NCI-H2107 treated with DMSO at 0.1 percent for 48 hours (cell line): ENCODE data around the gene MBNL1.

Experiments used
- DNase-seq: peaks from one replicate; lab custom pipeline; 2025; ENCODE audit not compliant: unreplicated experiment; lab: John Stamatoyannopoulos, UW

The MBNL1 gene

DNA sequence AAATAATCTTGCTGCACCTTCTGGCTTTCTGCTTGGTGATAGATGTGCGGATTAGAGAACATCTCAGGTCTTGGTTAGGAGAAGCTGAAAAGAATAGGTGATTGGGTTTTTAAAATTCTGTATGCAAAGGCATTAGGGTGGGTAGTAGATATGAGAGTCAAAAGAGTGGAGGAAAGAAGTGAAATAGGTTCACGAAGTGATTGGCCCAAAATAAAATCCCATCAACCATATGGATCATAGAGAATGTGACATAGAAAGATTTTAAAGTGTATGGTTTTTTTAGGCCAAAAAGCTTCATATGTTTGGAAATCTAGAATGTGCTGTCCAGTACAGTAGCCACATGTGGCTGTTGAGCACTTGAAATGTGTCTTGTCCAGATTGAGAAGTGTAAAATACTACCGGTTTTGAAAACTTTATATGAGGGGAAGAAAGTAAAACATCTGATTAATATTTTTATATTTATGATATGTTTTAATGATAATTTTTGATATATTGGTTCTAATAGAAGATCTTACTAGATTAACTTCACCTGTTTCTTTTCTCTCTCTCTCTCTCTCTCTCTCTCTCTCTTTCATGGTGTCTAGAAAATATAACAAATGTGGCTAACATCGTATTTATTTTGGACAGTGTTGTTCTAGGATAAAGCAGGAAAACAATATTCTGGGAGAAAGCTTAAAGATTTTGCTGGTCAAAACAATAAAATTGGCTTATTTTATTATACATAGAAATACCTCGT lies 2.9 kb downstream of the MBNL1 start:
- no peak for DNase-seq

- DNase-seq: no peak
Measured at GRCh38 chr3:152272771-152273242, 4.1 kb downstream of the MBNL1 start.

DNA sequence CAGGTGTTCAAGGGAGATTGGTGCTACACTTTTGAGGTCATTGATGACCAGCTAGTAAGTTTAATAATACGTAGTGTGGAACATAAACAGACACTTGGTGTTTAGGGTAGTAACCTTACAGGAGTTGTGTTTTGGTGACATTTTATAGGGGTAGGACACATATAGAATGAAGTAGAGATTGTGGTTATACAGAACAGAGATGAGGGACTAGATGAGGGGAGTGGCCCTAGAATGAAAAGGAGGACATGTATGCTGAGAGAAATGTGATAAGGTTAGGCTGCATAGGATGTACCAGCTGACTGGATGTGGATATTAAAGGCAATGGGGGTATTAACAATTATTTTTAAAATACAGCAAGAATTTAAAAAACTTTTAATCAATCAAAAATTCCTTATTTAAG lies 8.0 kb downstream of the MBNL1 start:
- no peak for DNase-seq

GRCh38 chr3:152277198-152277597 lies 8.5 kb downstream of the MBNL1 start:
- DNase-seq: no peak

DNA sequence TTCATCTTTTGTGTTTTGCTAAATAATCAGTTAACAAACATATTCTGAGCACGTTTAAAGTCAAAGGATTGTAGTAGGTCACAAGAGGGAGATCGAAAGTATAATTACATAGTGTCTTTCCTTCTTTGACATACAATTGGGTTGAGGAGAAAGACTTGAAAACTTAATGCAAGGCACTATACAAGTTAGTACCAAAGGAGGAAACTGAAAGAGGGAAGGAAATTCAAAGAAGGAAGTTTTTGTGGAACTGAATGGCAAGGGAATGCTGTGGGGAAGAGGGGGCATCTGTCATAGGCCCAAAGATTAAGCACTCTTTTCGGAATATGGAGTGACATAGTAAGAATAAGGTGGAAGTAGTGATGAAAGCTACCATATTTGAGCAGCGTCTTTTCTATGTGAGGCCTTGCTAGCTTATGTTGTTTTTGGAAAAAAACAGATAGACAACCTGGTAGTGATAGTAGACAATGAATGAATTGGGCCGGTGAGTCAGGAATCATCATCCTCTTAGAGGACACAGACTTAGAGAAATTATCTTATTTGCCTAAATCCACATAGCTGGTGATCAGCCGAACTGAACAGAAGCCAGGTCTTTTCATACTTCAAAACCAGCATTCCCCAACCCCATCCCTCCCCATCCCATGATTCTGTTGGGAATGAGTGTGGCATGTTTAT lies 10.2 kb downstream of the MBNL1 start:
- DNase-seq: no peak

GRCh38 chr3:152279479-152279878 lies 10.8 kb downstream of the MBNL1 start:
- DNase-seq: no peak

DNA sequence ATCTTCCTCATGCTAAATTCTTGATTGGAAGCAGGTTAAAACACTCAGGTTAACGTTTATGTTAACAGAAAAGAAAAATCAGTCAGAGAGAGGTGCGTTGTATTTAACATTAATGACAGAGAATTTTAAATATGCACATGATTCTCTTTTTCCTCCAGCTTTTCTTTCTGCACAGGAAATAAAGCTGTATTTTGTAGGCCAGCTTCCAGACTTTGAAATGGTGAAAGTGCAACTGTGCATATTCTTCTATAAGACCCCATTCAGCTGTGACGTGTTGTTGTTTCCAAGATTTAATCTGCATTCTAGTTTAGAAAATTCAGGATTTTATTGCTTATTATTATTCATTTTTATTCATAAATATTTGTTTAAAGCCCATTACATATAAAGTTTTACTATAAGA lies 11.8 kb downstream of the MBNL1 start:
- no peak for DNase-seq

DNA sequence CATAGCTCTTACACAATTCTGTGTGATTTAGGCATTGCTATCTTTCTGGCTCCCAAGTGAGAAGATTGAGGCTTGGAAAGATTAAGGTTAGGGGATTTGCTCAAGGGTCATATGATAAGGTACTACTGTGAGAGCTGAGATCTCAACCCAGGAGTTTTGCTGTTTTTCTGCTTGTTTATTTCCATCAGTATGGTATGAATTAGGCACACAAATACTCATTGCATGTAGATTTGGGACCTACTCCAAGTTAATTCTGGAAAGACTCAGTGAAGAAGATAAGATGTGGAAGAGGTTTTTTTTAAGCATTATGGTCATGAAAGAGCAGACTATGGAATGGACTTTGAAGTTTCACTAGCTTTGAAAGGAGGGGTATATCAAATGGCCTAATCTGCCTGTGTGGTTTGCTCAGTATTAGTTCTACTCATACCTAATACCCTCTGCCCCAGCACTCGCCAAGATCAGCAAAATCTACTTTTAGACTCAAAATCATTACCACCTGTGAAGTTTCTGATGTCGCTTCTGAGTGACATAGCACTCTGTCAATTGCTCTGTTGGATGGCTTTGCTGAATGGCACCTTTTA lies 12.5 kb downstream of the MBNL1 start:
- no peak for DNase-seq

- DNase-seq: no peak
Measured at GRCh38 chr3:152282813-152283212, 14.1 kb downstream of the MBNL1 start.

- DNase-seq: no peak
Measured at GRCh38 chr3:152283492-152284381, 15.0 kb downstream of the MBNL1 start.

- DNase-seq: no peak
Measured at GRCh38 chr3:152284906-152285305, 16.2 kb downstream of the MBNL1 start.

DNA sequence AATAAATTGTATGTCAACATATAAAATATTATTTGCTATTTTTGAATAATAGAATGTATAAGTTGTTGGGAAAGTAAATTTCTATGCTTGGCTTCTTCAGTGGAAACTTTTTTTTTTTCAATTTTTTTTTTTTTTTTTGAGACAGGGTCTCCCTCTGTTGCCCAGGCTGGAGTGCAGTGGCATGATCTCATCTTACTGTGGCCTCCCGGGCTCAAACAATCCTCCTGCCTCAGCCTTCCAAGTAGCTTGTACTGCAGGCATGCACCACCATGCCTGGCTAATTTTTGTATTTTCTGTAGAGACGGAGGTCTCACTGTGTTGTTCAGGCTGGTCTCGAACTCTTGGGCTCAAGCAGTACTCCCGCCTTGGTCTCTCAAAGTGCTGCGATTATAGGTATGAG lies 16.8 kb downstream of the MBNL1 start:
- DNase-seq: no peak

DNA sequence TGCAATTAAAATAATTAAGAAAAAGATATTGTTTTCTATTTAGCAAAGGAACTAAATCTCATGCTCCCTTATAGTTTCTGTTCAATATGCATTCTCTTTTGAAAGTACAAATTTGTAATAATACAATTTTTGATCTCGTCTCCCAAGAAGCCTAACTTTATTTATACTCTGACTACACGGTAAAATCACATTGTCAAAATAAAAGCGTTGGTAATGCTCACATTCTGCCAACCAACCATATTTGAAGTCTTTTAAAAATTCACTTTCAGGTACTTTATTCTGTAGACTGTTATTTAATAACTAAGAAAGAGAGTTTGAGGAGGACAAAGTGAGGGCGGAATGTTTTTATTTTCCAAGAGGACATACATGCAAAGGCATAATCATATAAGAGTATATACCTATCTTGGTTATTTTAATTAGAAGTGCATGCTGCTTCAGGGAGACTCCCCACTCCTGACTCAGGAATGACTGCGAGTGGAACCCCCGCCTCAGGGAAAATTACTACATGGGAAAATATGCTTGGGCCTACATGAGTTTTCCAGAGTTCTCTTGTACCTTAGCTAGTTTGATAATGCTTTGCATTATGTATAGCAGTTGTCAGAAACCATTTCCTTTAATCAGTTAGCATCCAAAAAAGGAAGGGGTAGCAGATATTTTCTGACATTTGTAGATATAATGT lies 19.3 kb downstream of the MBNL1 start:
- no peak for DNase-seq

GRCh38 chr3:152288681-152289080 lies 20.0 kb downstream of the MBNL1 start:
- no peak for DNase-seq

- DNase-seq: no peak
Measured at GRCh38 chr3:152289708-152290107, 21.0 kb downstream of the MBNL1 start.

- no peak for DNase-seq
Measured at GRCh38 chr3:152290374-152290773, 21.6 kb downstream of the MBNL1 start.

- no peak for DNase-seq
Measured at GRCh38 chr3:152291238-152291637, 22.5 kb downstream of the MBNL1 start.

- DNase-seq: no peak
Measured at GRCh38 chr3:152291649-152292066, 22.9 kb downstream of the MBNL1 start.

GRCh38 chr3:152292366-152292765 lies 23.6 kb downstream of the MBNL1 start:
- no peak for DNase-seq

- DNase-seq: no peak
Measured at GRCh38 chr3:152293347-152294006, 24.7 kb downstream of the MBNL1 start.
